ENCODE results near the gene SLC28A3.

Gene SLC28A3

DNA sequence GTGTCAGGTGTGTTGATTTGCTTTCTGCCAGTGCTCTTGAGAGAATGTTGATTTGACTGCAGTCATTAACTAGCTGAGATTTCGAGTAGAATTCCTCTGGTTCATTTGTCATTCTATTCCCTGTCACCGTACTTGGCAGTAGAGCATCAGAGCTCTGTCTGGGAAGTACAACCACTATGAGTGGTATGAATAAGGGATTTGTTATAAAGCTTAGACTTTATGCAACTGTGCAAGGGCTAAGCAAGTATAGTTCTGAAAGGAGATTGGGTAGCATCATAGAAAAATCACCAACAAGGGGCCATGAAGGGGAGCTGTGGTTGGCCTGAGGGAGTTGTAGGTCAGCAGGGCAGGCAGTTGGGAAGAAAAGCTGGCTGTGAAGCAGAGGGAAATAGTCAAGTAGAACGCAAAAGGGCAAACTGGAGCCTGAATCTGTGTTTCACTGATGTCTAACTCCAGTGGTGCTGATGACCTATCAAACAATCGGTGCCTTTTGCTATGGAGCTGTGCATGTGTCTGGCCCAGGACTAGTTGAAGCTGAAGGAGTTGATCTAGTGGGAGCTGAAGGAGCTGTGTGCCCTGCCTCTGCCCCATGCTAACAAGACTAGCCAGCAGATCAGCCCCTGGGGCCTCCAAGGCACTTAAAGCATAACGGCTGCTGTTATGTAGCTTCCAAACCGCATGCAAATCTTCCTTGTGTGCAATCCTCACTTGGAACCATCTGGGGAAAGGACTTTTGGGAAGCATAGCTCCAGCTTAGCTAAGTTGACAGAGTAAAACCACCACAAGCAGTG lies 110.0 kb downstream of the SLC28A3 start:
- peak; percentile 50 for DNase-seq

DNA sequence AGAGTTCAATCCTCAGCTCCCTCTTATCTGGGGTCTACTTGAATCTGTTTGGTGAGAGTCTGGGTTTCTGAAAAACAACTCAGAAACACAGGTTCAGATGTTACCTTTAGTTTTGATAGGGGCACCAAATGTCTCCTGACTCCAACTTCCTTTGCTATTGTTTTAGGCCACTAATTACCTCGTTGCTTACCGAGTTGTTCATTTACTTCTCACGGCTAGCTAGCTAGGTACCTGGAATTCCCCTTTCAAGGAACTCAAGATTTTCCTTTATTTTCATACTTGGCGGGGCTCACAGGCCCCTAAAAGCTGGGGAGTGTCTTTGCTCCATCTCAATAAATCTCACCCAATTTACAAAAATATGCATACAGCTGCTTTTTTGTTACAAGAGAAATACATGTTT lies 111.4 kb downstream of the SLC28A3 start:
- DNase-seq, result no peak

DNA sequence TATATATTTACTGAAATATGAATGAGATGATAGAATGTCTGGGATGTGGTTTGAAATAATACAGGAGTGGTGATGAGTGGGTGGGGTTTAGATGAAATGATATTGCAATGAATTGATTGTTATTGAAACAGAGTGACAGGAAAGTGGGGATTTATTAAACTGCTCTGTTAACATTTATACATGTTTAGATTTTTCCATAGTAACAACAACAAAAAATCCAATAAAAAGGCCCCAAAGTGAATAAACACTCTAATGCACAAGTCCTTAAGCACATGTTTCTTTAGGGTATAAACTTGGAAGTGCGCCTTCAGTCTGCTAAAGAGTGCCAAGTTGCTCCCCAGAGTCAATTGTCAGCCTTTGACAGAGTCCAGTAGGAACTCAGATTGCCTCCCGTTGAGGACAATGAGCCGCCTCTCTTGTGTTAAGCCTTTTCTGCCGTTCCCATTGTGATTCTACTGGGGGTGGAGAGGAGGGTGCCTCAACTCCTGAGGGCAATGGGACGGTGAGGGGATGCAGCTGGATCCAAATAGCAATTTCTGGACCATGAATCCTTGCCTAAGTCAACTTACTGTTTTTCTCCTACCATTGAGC lies 112.3 kb downstream of the SLC28A3 start:
- DNase-seq, result no peak

DNA sequence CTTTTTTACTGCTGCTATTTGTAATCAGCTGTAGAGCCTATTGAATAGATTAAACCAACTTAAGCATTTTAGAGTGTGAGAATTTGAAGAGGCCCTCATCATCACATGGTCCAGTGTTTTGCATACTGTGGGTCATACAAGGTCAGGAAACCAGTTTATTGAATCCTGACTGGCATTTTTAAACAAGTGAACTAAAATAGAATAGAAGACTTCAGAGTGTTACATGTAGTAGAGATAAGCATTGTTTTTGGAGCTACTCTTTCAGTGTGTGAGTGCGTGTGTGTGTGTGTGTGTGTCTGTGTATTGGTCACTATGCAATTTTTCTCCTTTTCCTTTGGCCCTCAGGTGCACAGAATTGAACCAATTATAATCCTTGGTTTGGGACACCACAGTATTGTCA lies 114.4 kb downstream of the SLC28A3 start:
- DNase-seq, result no peak

All from retina (tissue), 1 donor.